Body of pancreas (tissue), 4 donors: ENCODE data around the gene ASPG. TPM values are rescaled to one million over a fixed set of nuclear protein-coding genes. Genes with fewer than 3 reads are reported as not detected.

Source experiments
- ATAC-seq: fragments of 150-250 bp; one replicate; pipeline ENCODE4 v1.9.1; 2016
- DNase-seq, 4 donors: peaks; one replicate each; pipeline ENCODE4 v3.0.0-alpha.2; 2019
- H3K27ac ChIP-seq, 4 donors: fragments of 200-600 bp; sonication (generic); 1 replicate in 3 of 4; 2 replicates in 1 of 4; pipeline versions ENCODE4 v1.5.1 to v1.6.1; 2016 to 2019; ENCODE audit warnings: mild to moderate bottlenecking in 1 of 4, mixed read lengths in 1 of 4, moderate library complexity in 1 of 4
- H3K27me3 ChIP-seq, 2 donors: fragments of 200-600 bp; sonication (generic); one replicate each; pipeline ENCODE4 v1.6.0; 2016; ENCODE audit warnings: mild to moderate bottlenecking in 1 of 2
- H3K36me3 ChIP-seq, 2 donors: fragments of 200-600 bp; sonication (generic); replicated peaks in 1 of 2; 2 replicates each; pipeline ENCODE4 v1.5.1; 2016; ENCODE audit warnings: low read depth in 2 of 2; ENCODE audit not compliant: insufficient read depth in 1 of 2
- H3K4me1 ChIP-seq: fragments of 200-600 bp; sonication (generic); one replicate; pipeline ENCODE4 v1.6.0; 2016
- H3K4me3 ChIP-seq, 2 donors: fragments of 200-600 bp; sonication (generic); 1 replicate in 1 of 2; 2 replicates in 1 of 2; pipeline ENCODE4 v1.5.1; 2016 to 2019
- H3K9me3 ChIP-seq, 3 donors: fragments of 200-600 bp; sonication (generic); 1 replicate in 2 of 3; 2 replicates in 1 of 3; pipeline ENCODE4 v1.5.1; 2016
- POLR2A ChIP-seq, 3 donors: fragments of 450-650 bp; IDR thresholded peaks; one replicate each; pipeline ENCODE4 v1.6.1; 2016; ENCODE audit warnings: antibody characterized with exemption in 3 of 3, mild to moderate bottlenecking in 2 of 3
- WGBS, 2 donors: methylation state at CpG; one replicate each; pipeline ENCODE4 v1.1.5; 2017; 5-methylcytosine and 5-hydroxymethylcytosine counted together
- intact Hi-C: fragments of 100-400 bp; cut with DNase I; formaldehyde crosslinking; loops from one replicate; pipeline ENCODE4 v1.15.1; 2023
- total RNA-seq, 2 donors: library from RNA; depleted of rRNA; stranded (reverse); fragments of >200 nt; gene quantifications; one replicate each; pipeline ENCODE4 v1.1.0, GENCODE V29; 2016
- TF ChIP-seq, protein P1 (sequence below), 7 experiments: fragments of 450-650 bp in 4 of 7; fragments of 200-600 bp in 3 of 7; sonication (generic) in 3 of 7; IDR thresholded peaks; one replicate each; pipeline ENCODE4 v1.5.1; 2016 to 2019; ENCODE audit warnings: antibody characterized with exemption in 7 of 7

The ASPG gene
- total RNA-seq, 2 donors from 2014 or later, result 0.52 to 0.99 TPM

DNA sequence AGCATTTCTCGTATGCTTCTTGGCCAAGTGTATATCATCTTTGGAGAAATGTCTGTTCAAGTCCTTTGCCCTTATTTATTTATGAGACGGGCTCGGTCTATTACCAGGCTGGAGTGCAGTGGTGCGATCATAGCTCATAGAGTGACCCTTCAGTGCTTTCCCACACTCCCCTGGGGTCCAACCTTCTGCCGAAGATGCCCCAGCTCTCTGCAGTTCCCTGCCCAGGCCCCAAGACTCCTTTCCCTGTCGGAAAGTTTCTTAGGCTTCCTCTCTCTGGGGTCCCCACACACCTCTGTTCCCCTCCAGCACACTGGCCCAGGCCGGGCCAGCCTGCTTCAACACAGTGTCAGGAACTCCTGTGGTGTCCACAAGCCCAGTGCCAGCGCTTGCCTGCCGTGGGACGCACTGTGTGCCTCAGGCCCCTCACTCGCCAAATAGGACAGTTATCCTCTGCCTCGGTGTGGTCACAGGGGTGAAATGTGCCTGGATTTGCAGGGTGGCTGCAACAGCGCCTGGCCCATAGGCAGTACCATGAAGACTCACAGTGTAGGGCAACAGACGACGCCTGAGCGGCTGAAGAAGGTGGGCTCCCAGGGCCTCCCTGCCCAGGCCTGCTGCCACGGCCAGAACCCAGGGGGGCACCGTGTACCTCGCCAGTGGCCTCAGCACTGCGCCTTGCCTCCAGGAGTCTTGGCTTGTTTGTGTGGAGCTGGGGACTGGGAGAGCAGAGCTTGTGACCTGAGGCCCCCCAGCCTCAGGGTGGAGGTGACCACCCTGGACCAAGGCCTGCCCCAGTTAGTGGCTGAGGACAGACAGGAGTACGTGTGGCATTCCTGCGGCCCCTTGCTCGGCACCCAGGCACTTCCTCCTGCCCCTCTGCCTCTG lies 4.9 kb upstream of the ASPG start:
- ATAC-seq, result no peak
- Histone ChIP-seq H3K27ac (no peak overlapping the region), H3K27me3 (no peaks in the 10 kb centered on the region), H3K4me1 (peaks cover 9% of the 10 kb centered on the region), H3K36me3 (no peaks in the 10 kb centered on the region), H3K9me3 (no peaks in the 10 kb centered on the region), H3K4me3 (no peak overlapping the region)
- TF ChIP-seq, protein P1, sequence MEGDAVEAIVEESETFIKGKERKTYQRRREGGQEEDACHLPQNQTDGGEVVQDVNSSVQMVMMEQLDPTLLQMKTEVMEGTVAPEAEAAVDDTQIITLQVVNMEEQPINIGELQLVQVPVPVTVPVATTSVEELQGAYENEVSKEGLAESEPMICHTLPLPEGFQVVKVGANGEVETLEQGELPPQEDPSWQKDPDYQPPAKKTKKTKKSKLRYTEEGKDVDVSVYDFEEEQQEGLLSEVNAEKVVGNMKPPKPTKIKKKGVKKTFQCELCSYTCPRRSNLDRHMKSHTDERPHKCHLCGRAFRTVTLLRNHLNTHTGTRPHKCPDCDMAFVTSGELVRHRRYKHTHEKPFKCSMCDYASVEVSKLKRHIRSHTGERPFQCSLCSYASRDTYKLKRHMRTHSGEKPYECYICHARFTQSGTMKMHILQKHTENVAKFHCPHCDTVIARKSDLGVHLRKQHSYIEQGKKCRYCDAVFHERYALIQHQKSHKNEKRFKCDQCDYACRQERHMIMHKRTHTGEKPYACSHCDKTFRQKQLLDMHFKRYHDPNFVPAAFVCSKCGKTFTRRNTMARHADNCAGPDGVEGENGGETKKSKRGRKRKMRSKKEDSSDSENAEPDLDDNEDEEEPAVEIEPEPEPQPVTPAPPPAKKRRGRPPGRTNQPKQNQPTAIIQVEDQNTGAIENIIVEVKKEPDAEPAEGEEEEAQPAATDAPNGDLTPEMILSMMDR (IDR thresholded peaks at IDR 0.05), result no peak
- 90 to 95% methylated on average over 11 to 23 of the region's 23 CpGs for WGBS, 2 donors
- no peak for DNase-seq
- intact Hi-C loops, result loop anchor here (5.0 kb wide), 1 partner anchor 492 kb away; no protein-coding TSS in a partner anchor

DNA sequence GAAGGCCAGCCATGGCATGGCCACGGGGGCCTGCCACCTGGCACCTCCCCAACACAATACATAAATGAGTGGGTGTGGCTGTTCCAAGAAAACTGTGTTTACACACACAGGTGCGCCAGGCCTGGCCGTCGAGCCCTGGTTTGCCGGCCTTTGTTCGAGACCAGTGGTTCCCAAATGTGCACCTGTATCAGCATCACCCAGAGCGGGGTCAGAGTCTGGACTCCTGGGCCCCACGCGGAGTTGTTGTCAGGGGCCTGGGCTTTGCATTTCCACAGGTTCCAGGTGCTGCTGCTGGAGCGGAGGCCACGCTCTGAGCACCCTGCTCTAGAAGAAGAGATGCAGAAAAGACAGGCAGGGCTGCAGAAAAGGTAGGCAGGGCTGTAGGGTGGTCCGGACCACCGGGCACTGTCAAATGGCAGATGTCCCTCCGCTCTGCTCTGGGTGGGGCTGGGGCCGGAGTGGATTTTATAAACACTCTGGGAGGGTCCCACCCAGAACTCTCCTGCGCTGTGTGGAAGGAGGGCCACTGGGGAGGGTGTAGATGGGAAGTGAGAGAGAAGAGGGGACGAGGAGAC lies 4.2 kb upstream of the ASPG start:
- ATAC-seq (no peak), DNase-seq (peak in 3 of 4 donors; percentile 10 to 11 (median 11))
- peaks cover 9% of the 10 kb centered on the region for H3K4me1 ChIP-seq
- intact Hi-C loops, result loop anchor here (5.0 kb wide), 1 partner anchor 491 kb away; no protein-coding TSS in a partner anchor
- H3K27ac ChIP-seq, result no peak overlapping the region
- no peaks in the 10 kb centered on the region for H3K9me3 ChIP-seq
- no peak overlapping the region for H3K4me3 ChIP-seq
- H3K36me3 ChIP-seq, result no peaks in the 10 kb centered on the region
- 67 to 90% methylated on average over 8 to 17 of the region's 17 CpGs for WGBS, 2 donors
- TF ChIP-seq POLR2A (IDR thresholded peaks at IDR 0.05), result no peak
- TF ChIP-seq, protein P1 (IDR thresholded peaks at IDR 0.05), result no peak
- H3K27me3 ChIP-seq, result no peaks in the 10 kb centered on the region

DNA sequence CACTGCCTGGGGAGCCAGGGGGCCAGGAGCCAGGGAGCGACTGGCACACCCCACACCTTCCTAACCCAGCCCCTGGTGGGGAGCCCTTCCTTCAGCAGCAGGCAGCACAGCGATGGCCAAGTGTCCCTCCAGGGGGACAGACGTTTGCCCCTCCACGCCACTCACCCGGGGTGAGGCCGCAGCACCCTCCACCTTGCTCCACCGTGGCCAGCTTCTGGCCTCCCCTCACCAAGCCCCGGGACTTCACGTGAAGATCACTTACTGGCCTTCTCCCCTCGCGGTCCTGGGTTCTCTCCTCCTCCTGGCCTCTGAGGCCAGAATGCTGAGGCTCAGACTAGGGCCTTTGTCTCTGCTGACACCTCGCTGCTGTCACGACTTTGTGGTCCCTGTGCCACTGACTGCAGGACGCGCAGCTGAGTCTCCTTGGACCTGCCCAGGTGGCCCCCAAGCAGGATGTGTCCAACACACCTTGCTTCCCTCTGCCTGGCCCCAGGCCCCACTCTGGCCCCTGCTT lies 3.5 kb upstream of the ASPG start:
- no peaks in the 10 kb centered on the region for H3K27me3 ChIP-seq
- H3K36me3 ChIP-seq, result no peaks in the 10 kb centered on the region
- H3K9me3 ChIP-seq, result no peaks in the 10 kb centered on the region
- H3K27ac ChIP-seq, result no peak overlapping the region
- H3K4me3 ChIP-seq, result no peak overlapping the region
- H3K4me1 ChIP-seq, result peaks cover 9% of the 10 kb centered on the region
- intact Hi-C loops, result loop anchor here (5.0 kb wide), 1 partner anchor 490 kb away; no protein-coding TSS in a partner anchor
- TF ChIP-seq POLR2A (IDR thresholded peaks at IDR 0.05), result no peak
- TF ChIP-seq, protein P1 (IDR thresholded peaks at IDR 0.05), result no peak
- 89 to 92% methylated on average over 10 to 15 of the region's 15 CpGs for WGBS, 2 donors
- DNase-seq (no peak), ATAC-seq (no peak)

DNA sequence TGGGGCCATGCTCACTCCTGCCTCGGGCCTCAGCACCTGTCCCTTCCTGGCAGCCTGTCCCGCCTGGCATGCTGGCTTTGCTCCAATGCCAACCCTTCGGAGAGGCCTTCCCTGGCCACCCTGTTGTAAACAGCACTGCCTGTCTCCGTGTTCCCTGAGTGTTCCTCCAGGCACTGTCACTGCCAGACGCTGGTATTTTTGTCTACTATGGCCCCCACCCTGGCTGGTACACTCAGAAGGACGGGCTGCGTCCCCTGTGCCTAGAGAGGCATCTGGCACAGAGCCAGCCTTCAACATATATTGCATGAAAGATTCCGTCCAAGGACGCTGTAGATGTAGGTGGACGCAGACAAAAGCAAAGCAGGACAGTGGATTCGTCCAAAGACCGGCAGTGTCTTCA lies 2.7 kb upstream of the ASPG start:
- Histone ChIP-seq H3K36me3 (no peaks in the 10 kb centered on the region), H3K27me3 (no peaks in the 10 kb centered on the region), H3K4me3 (no peak overlapping the region), H3K9me3 (no peaks in the 10 kb centered on the region), H3K27ac (no peak overlapping the region), H3K4me1 (peaks cover 9% of the 10 kb centered on the region)
- WGBS, 2 donors, result 26 to 31% methylated on average over 6 to 12 of the region's 12 CpGs
- peak; percentile 67 to 84 (median 77) for DNase-seq
- TF ChIP-seq, protein P1 (IDR thresholded peaks at IDR 0.05), result no peak
- TF ChIP-seq POLR2A (IDR thresholded peaks at IDR 0.05), result no peak
- peak; percentile 49 for ATAC-seq
- intact Hi-C loops, result loop anchor here (5.0 kb wide), 1 partner anchor 489 kb away; no protein-coding TSS in a partner anchor
